Activated CD4-positive, CD25-positive, alpha-beta regulatory T cell (primary cell): ENCODE data around the gene CEP68.
"Not testable (repeated sequence)": the region's sequence is repeated elsewhere in the genome, so short reads cannot be mapped to it uniquely, and the experiment has no call there.

Source experiments
- DNase-seq, 4 experiments: peaks; one replicate each; lab custom pipeline; 2025; lab: John Stamatoyannopoulos, UW

The CEP68 gene

GRCh38 chr2:65129826-65130663 is 73.8 kb downstream of the CEP68 start, which contains the start of gene RAB1A:
Gene RAB1A (minus strand): TSS chr2:65130106. CDS start chr2:65129915, 191 bp downstream.
- peak; percentile 98 to 99 (median 98) for DNase-seq

GRCh38 chr2:65130664-65131175 is 74.5 kb downstream of the CEP68 start:
- DNase-seq, result peak in 1 of 4 experiments; percentile 37

- not testable (repeated sequence) for DNase-seq
Observed at GRCh38 chr2:65132930-65133329, 76.7 kb downstream of the CEP68 start.

GRCh38 chr2:65133626-65134025 is 77.4 kb downstream of the CEP68 start:
- DNase-seq, result no peak

GRCh38 chr2:65134158-65134557 is 77.9 kb downstream of the CEP68 start:
- DNase-seq, result no peak

- no peak for DNase-seq
Observed at GRCh38 chr2:65136253-65136652, 80.0 kb downstream of the CEP68 start.
